HFFc6 (cell line): ENCODE results near the gene NCBP2. TPM values are rescaled to one million over a fixed set of nuclear protein-coding genes. Genes with fewer than 3 reads are reported as not detected.

Experiments
- DNase-seq: peaks from one replicate; pipeline ENCODE4 v3.0.0-alpha.2; 2018
- H3K27ac Mint-ChIP-seq: 2 replicates; pipeline ENCODE4 v1.8.0; 2020; ENCODE audit warnings: mild to moderate bottlenecking, mixed read lengths
- H3K27me3 Mint-ChIP-seq: 2 replicates; pipeline ENCODE4 v1.8.0; 2021; ENCODE audit warnings: mild to moderate bottlenecking, moderate library complexity, mixed read lengths; ENCODE audit not compliant: insufficient read depth
- H3K36me3 Mint-ChIP-seq: 2 replicates; pipeline ENCODE4 v1.8.0; 2021; ENCODE audit warnings: low read depth, mixed read lengths
- H3K4me1 Mint-ChIP-seq: 2 replicates; pipeline ENCODE4 v1.8.0; 2020; ENCODE audit warnings: low read depth, mixed read lengths
- H3K4me3 Mint-ChIP-seq: 2 replicates; pipeline ENCODE4 v1.8.0; 2020; ENCODE audit warnings: mild to moderate bottlenecking, moderate library complexity, mixed read lengths
- H3K9me3 Mint-ChIP-seq: 2 replicates; pipeline ENCODE4 v1.8.0; 2020; ENCODE audit warnings: mild to moderate bottlenecking, mixed read lengths
- CTCF ChIP-seq: fragments of 200-600 bp; sonication (generic); IDR thresholded peaks from 2 replicates; pipeline ENCODE4 v1.5.0; 2021; ENCODE audit warnings: antibody characterized with exemption, mild to moderate bottlenecking
- total RNA-seq, 6 experiments: library from RNA; stranded (reverse); fragmentation: NEBNext Ultra II Directional; extraction: Animal tissue kit (Norgen Biotek cat#: 25700); gene quantifications; 2 replicates in 1 of 6; 3 replicates in 5 of 6; pipeline ENCODE4 v1.2.3, GENCODE V29; 2021

Gene NCBP2
- total RNA-seq, 6 experiments from 2014 or later: 73.6 to 82.2 (median 76.3) TPM

- Mint-ChIP-seq H3K9me3 (no peaks in the 10 kb centered on the region), H3K27ac (no peak overlapping the region), H3K4me3 (no peak overlapping the region), H3K27me3 (no peaks in the 10 kb centered on the region), H3K4me1 (peaks cover 2% of the 10 kb centered on the region), H3K36me3 (peaks cover 52% of the 10 kb centered on the region)
- TF ChIP-seq CTCF: no peak
- DNase-seq: no peak
These were observed 9.7 kb downstream of the NCBP2 start for GRCh38 chr3:196932600-196932999.

- no peaks in the 10 kb centered on the region for H3K9me3 Mint-ChIP-seq
- no peak overlapping the region for H3K27ac Mint-ChIP-seq
- H3K36me3 Mint-ChIP-seq: peaks cover 48% of the 10 kb centered on the region
- DNase-seq: no peak
- no peak for TF ChIP-seq CTCF
- no peak overlapping the region for H3K4me3 Mint-ChIP-seq
- no peaks in the 10 kb centered on the region; the same call in 1 of the 2 replicates for H3K4me1 Mint-ChIP-seq
- no peaks in the 10 kb centered on the region for H3K27me3 Mint-ChIP-seq
These were observed 10.3 kb downstream of the NCBP2 start for GRCh38 chr3:196931828-196932587.

GRCh38 chr3:196931157-196931556, 11.2 kb downstream of the NCBP2 start:
- no peak overlapping the region for H3K27ac Mint-ChIP-seq
- no peak for DNase-seq
- no peak for TF ChIP-seq CTCF
- no peaks in the 10 kb centered on the region for H3K27me3 Mint-ChIP-seq
- H3K9me3 Mint-ChIP-seq: no peaks in the 10 kb centered on the region
- H3K4me1 Mint-ChIP-seq: no peaks in the 10 kb centered on the region; the same call in 1 of the 2 replicates
- H3K4me3 Mint-ChIP-seq: no peak overlapping the region
- H3K36me3 Mint-ChIP-seq: peaks cover 39% of the 10 kb centered on the region

- no peak overlapping the region for H3K27ac Mint-ChIP-seq
- no peaks in the 10 kb centered on the region for H3K9me3 Mint-ChIP-seq
- no peak overlapping the region for H3K4me3 Mint-ChIP-seq
- H3K27me3 Mint-ChIP-seq: no peaks in the 10 kb centered on the region
- no peak for TF ChIP-seq CTCF
- no peak for DNase-seq
- peaks cover 25% of the 10 kb centered on the region for H3K36me3 Mint-ChIP-seq
- H3K4me1 Mint-ChIP-seq: no peaks in the 10 kb centered on the region; the same call in 1 of the 2 replicates
These were observed 14.5 kb downstream of the NCBP2 start for GRCh38 chr3:196927571-196928453.

- Mint-ChIP-seq H3K27ac (no peak overlapping the region), H3K9me3 (no peaks in the 10 kb centered on the region), H3K36me3 (peaks cover 21% of the 10 kb centered on the region), H3K4me1 (no peaks in the 10 kb centered on the region), H3K4me3 (no peak overlapping the region), H3K27me3 (peaks cover 2% of the 10 kb centered on the region)
- no peak for TF ChIP-seq CTCF
- DNase-seq: no peak
These were observed 21.6 kb downstream of the NCBP2 start for GRCh38 chr3:196920733-196921132.
